K562 (cell line): ENCODE measurements around the gene KYAT1. TPM values are rescaled to one million over a fixed set of nuclear protein-coding genes. Genes with fewer than 3 reads are reported as not detected.

Source experiments
- CBFA2T2 ChIP-seq: fragments of 450-650 bp; conservative IDR thresholded peaks from 2 replicates; pipeline ENCODE4 v1.6.1; 2017; ENCODE audit warnings: mild to moderate bottlenecking
- CBFA2T3 ChIP-seq: fragments of 450-650 bp; IDR thresholded peaks from 2 replicates; pipeline ENCODE4 v1.6.1; 2017
- ERF ChIP-seq: fragments of 450-650 bp; formaldehyde crosslinking; IDR thresholded peaks from 2 replicates; pipeline ENCODE4 v1.4.0; 2020; ENCODE audit warnings: mild to moderate bottlenecking, mixed read lengths
- HEY1 ChIP-seq: fragments of 250-450 bp; sonication (Bioruptor Pico); IDR thresholded peaks from 2 replicates; pipeline ENCODE4 v1.5.0; 2020; ENCODE audit warnings: mild to moderate bottlenecking, moderate library complexity, borderline replicate concordance
- L3MBTL2 ChIP-seq: fragments of 450-650 bp; IDR thresholded peaks from 2 replicates; pipeline ENCODE4 v1.6.1; 2016; ENCODE audit warnings: mild to moderate bottlenecking, moderate library complexity
- MAFK ChIP-seq: IDR thresholded peaks from 2 replicates; pipeline ENCODE4 v1.6.1; 2011; ENCODE audit warnings: low read length, improper control_type of control experiment
- MIER1 ChIP-seq: fragments of 450-650 bp; IDR thresholded peaks from 2 replicates; pipeline ENCODE4 v1.6.1; 2016; ENCODE audit warnings: antibody characterized with exemption, mild to moderate bottlenecking, low read depth
- MTA3 ChIP-seq: fragments of 450-650 bp; formaldehyde crosslinking; IDR thresholded peaks from 2 replicates; pipeline ENCODE4 v1.6.1; 2017; ENCODE audit warnings: mild to moderate bottlenecking, borderline replicate concordance
- MXI1 ChIP-seq: IDR thresholded peaks from 2 replicates; pipeline ENCODE4 v1.6.1; 2011; ENCODE audit warnings: low read depth, mild to moderate bottlenecking, improper control_type of control experiment, low read length
- PTBP1 ChIP-seq: fragments of 200-400 bp; formaldehyde crosslinking; IDR thresholded peaks from 2 replicates; pipeline ENCODE4 v1.6.1; 2017; ENCODE audit warnings: low read depth, low read length
- RBM22 ChIP-seq: fragments of 200-400 bp; formaldehyde crosslinking; IDR thresholded peaks from 2 replicates; pipeline ENCODE4 v1.6.1; 2018; ENCODE audit warnings: low read length, low read depth; ENCODE audit not compliant: poor library complexity, severe bottlenecking
- SAP30 ChIP-seq: fragments of 200-600 bp; sonication (generic); IDR thresholded peaks from 2 replicates; pipeline ENCODE4 v1.6.1; 2012; ENCODE audit warnings: borderline replicate concordance, low read depth, mild to moderate bottlenecking, moderate library complexity, low read length, control low read depth, inconsistent platforms; ENCODE audit not compliant: insufficient read depth, poor library complexity, severe bottlenecking
- SIX5 ChIP-seq, 2 experiments: IDR thresholded peaks; 2 replicates each; pipeline ENCODE4 v1.6.1; 2011; ENCODE audit warnings: low read length in 2 of 2, borderline replicate concordance in 1 of 2, low read depth in 1 of 2, mild to moderate bottlenecking in 1 of 2, moderate library complexity in 1 of 2; ENCODE audit not compliant: insufficient read depth in 1 of 2
- SP1 ChIP-seq: sonication (generic); formaldehyde crosslinking; IDR thresholded peaks from 2 replicates; pipeline ENCODE4 v1.8.1; 2022; ENCODE audit warnings: mild to moderate bottlenecking, missing genetic modification reagents
- SREBF2 ChIP-seq: sonication (generic); formaldehyde crosslinking; IDR thresholded peaks from 2 replicates; pipeline ENCODE4 v1.4.0; 2020; ENCODE audit warnings: mild to moderate bottlenecking, missing genetic modification reagents
- TAF7 ChIP-seq: fragments of 450-650 bp; IDR thresholded peaks from 2 replicates; pipeline ENCODE4 v1.6.1; 2016; ENCODE audit warnings: missing genetic modification characterization, missing compliant biosample characterization
- TEAD4 ChIP-seq, 2 experiments: sonication (generic) in 1 of 2; formaldehyde crosslinking in 1 of 2; IDR thresholded peaks; 2 replicates each; pipeline versions ENCODE4 v1.6.1 to v1.8.0; 2012 to 2022; ENCODE audit warnings: borderline replicate concordance in 1 of 2, inconsistent platforms in 1 of 2, low read length in 1 of 2, mild to moderate bottlenecking in 1 of 2, missing genetic modification reagents in 1 of 2
- ZNF232 ChIP-seq: sonication (generic); formaldehyde crosslinking; IDR thresholded peaks from 2 replicates; pipeline ENCODE4 v1.8.0; 2022; ENCODE audit warnings: mild to moderate bottlenecking, missing genetic modification reagents
- ZNF282 ChIP-seq: sonication (generic); formaldehyde crosslinking; IDR thresholded peaks from 2 replicates; pipeline ENCODE4 v1.8.1; 2023; ENCODE audit warnings: missing genetic modification reagents
- polyA plus RNA-seq, 8 experiments: library from polyadenylated mRNA; depleted of rRNA in 4 of 8; stranded (reverse) in 5 of 8; unstranded in 3 of 8; fragments of >200 nt; fragmentation: Nextera tagmentation in 2 of 8; fragmentation: Illumina TruSeq in 1 of 8; extraction: Ambion mirVana in 2 of 8; extraction: Trizol in 1 of 8; gene quantifications; 2 replicates each; pipeline versions ENCODE4 v1.2.1 to v1.2.3, GENCODE V29; 2011 to 2014; ENCODE audit warnings: inconsistent platforms in 1 of 8, missing spikeins in 1 of 8
- total RNA-seq, 7 experiments: library from RNA; depleted of rRNA in 6 of 7; stranded (reverse); fragments of >200 nt in 6 of 7; fragmentation: Illumina TruSeq in 2 of 7; extraction: Trizol in 2 of 7; gene quantifications; 2 replicates each; pipeline versions ENCODE4 v1.2.1 to v1.2.3, GENCODE V29; 2011 to 2021; ENCODE audit warnings: low replicate concordance in 1 of 7
- TF ChIP-seq, protein P1 (sequence below): fragments of 150-350 bp; conservative IDR thresholded peaks from 2 replicates; pipeline ENCODE4 v1.6.1; 2014; ENCODE audit warnings: low read length
- TF ChIP-seq, protein P2 (sequence below): fragments of 450-650 bp; formaldehyde crosslinking; IDR thresholded peaks from 2 replicates; pipeline ENCODE4 v1.4.0; 2020; ENCODE audit warnings: mild to moderate bottlenecking
- TF ChIP-seq, protein P3 (sequence below): sonication (generic); formaldehyde crosslinking; IDR thresholded peaks from 2 replicates; pipeline ENCODE4 v1.8.0; 2022; ENCODE audit warnings: mild to moderate bottlenecking, missing genetic modification reagents
- TF ChIP-seq, protein P4 (sequence below): sonication (generic); formaldehyde crosslinking; IDR thresholded peaks from 2 replicates; pipeline ENCODE4 v1.8.0; 2022; ENCODE audit warnings: mild to moderate bottlenecking, missing genetic modification reagents

The KYAT1 gene
- total and polyA plus RNA-seq, 9 of the 15 experiments (the other 6 are each of a cell fraction or from before 2014, with no cell fraction given) = 6.4 to 16.8 (median 11.1) TPM

DNA sequence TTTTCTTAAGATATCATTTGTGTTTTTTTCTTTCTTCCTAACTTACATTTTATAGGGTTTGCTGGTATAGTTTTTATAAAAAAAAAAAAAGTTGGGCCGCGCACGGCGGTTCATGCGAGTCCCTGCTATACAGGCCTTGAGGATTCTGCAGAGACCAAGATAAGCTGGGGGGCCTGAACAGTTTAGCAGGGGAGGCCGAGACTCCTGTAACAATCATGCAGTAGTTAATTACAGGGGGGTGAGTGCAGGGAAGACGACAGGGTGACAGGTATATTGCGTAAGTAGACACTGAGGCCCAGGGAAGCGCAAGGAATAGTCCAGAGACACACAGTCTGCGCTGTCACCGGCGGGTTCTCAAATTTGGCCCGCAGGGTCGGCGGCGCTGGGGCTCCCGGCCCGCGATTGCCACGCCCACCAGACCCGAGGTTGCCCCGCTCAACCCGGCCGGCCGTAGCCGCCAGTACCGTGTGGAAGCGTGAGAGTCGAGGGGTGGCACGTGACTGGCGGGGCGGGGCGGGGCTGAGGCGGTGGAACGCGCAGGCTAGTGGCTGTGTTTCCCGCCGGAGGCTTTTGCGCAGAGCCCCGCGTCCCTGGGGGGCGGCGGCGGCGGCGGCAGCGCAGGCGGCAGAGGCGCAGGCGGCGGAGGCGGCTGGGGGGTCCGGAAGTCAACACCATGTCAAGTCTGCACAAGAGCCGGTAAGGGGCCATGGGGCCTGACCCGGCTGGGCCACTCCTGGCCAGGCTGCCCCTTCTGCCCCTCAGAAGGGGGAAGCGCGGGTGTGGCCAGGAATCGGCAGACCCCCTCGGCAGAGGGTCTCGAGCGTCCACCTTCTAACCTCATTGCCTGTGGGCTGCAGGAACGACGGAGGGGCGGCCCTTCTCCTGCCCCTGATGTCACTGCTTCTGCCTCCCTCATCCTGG is 94.8 kb downstream of the KYAT1 start, which contains the start of gene TBC1D13 (continued):
- TF ChIP-seq RBM22 (peak; percentile 52), L3MBTL2 (peak; percentile 97), MAFK (no peak), SIX5 (IDR thresholded peaks at IDR 0.05; ENCODE audit: borderline replicate concordance in 1 of 2, insufficient read depth in 1 of 2, low read depth in 1 of 2, low read length in 2 of 2) (no peak; a peak in 1 of 4 replicates), CBFA2T3 (peak; percentile 42), SREBF2 (CRISPR knock-in tag) (no peak), ZNF232 (peak; percentile 88), SP1 (peak; percentile 98), ZNF282 (peak; percentile 73), MXI1 (peak; percentile 53; the same call in 1 of the 2 replicates), CBFA2T2 (peak; percentile 75), SAP30 (peak; percentile 72), PTBP1 (no peak), TEAD4 (IDR thresholded peaks at IDR 0.05; ENCODE audit: low read length) (no peak; the same call in 1 of the 2 replicates), TEAD4 (CRISPR knock-in tag; IDR thresholded peaks at IDR 0.05; ENCODE audit: borderline replicate concordance) (peak; percentile 65; the same call in 1 of the 2 replicates), ERF (CRISPR knock-in tag) (no peak), MIER1 (no peak), HEY1 (CRISPR knock-in tag) (no peak), MTA3 (peak; percentile 82; the same call in 1 of the 2 replicates), TAF7 (tag) (no peak)
- TF ChIP-seq, protein P1, sequence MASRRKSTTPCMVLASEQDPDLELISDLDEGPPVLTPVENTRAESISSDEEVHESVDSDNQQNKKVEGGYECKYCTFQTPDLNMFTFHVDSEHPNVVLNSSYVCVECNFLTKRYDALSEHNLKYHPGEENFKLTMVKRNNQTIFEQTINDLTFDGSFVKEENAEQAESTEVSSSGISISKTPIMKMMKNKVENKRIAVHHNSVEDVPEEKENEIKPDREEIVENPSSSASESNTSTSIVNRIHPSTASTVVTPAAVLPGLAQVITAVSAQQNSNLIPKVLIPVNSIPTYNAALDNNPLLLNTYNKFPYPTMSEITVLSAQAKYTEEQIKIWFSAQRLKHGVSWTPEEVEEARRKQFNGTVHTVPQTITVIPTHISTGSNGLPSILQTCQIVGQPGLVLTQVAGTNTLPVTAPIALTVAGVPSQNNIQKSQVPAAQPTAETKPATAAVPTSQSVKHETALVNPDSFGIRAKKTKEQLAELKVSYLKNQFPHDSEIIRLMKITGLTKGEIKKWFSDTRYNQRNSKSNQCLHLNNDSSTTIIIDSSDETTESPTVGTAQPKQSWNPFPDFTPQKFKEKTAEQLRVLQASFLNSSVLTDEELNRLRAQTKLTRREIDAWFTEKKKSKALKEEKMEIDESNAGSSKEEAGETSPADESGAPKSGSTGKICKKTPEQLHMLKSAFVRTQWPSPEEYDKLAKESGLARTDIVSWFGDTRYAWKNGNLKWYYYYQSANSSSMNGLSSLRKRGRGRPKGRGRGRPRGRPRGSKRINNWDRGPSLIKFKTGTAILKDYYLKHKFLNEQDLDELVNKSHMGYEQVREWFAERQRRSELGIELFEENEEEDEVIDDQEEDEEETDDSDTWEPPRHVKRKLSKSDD = no peak
- TF ChIP-seq, protein P2, sequence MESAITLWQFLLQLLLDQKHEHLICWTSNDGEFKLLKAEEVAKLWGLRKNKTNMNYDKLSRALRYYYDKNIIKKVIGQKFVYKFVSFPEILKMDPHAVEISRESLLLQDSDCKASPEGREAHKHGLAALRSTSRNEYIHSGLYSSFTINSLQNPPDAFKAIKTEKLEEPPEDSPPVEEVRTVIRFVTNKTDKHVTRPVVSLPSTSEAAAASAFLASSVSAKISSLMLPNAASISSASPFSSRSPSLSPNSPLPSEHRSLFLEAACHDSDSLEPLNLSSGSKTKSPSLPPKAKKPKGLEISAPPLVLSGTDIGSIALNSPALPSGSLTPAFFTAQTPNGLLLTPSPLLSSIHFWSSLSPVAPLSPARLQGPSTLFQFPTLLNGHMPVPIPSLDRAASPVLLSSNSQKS (CRISPR knock-in tag) = no peak
- TF ChIP-seq, protein P3, sequence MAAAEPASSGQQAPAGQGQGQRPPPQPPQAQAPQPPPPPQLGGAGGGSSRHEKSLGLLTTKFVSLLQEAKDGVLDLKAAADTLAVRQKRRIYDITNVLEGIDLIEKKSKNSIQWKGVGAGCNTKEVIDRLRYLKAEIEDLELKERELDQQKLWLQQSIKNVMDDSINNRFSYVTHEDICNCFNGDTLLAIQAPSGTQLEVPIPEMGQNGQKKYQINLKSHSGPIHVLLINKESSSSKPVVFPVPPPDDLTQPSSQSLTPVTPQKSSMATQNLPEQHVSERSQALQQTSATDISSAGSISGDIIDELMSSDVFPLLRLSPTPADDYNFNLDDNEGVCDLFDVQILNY (CRISPR knock-in tag) = peak; percentile 81
- TF ChIP-seq, protein P4, sequence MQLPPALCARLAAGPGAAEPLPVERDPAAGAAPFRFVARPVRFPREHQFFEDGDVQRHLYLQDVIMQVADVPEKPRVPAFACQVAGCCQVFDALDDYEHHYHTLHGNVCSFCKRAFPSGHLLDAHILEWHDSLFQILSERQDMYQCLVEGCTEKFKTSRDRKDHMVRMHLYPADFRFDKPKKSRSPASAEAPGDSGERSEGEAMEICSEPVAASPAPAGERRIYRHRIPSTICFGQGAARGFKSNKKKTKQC (CRISPR knock-in tag) = peak; percentile 97
